GM23248 (cell line): ENCODE measurements around the gene FHL2. TPM values are rescaled to one million over a fixed set of nuclear protein-coding genes. Genes with fewer than 3 reads are reported as not detected.

Source experiments
- DNase-seq: peaks from one replicate; pipeline ENCODE4 v3.0.0-alpha.2; 2015
- H2AFZ ChIP-seq: fragments of 200-600 bp; sonication (generic); 2 replicates; pipeline ENCODE4 v1.6.1; 2016; ENCODE audit warnings: antibody characterized with exemption
- H3F3A ChIP-seq: fragments of 200-600 bp; sonication (generic); 2 replicates; pipeline ENCODE4 v1.6.1; 2016; ENCODE audit warnings: mild to moderate bottlenecking, antibody characterized with exemption, mixed run types; ENCODE audit not compliant: insufficient read depth
- H3K27ac ChIP-seq: fragments of 200-600 bp; sonication (generic); 2 replicates; pipeline ENCODE4 v1.5.1; 2016; ENCODE audit warnings: mild to moderate bottlenecking
- H3K27me3 ChIP-seq: fragments of 200-600 bp; sonication (generic); replicated peaks from 2 replicates; pipeline ENCODE4 v1.6.1; 2016; ENCODE audit warnings: mild to moderate bottlenecking; ENCODE audit not compliant: insufficient read depth
- H3K36me3 ChIP-seq: fragments of 200-600 bp; sonication (generic); 2 replicates; pipeline ENCODE4 v1.6.1; 2016; ENCODE audit warnings: low read depth, mild to moderate bottlenecking
- H3K4me1 ChIP-seq: fragments of 200-600 bp; sonication (generic); 2 replicates; pipeline ENCODE4 v1.6.1; 2016; ENCODE audit warnings: mild to moderate bottlenecking; ENCODE audit not compliant: insufficient read depth
- H3K4me2 ChIP-seq: fragments of 200-600 bp; sonication (generic); one replicate; pipeline ENCODE4 v1.6.1; 2016; ENCODE audit warnings: mild to moderate bottlenecking; ENCODE audit not compliant: unreplicated experiment
- H3K4me3 ChIP-seq: fragments of 200-600 bp; sonication (generic); 2 replicates; pipeline ENCODE4 v1.5.1; 2016; ENCODE audit warnings: mild to moderate bottlenecking
- H3K79me2 ChIP-seq: fragments of 200-600 bp; sonication (generic); 2 replicates; pipeline ENCODE4 v1.6.1; 2016; ENCODE audit warnings: mild to moderate bottlenecking; ENCODE audit not compliant: insufficient read depth
- H3K9ac ChIP-seq: fragments of 200-600 bp; sonication (generic); 2 replicates; pipeline ENCODE4 v1.6.1; 2016; ENCODE audit warnings: mild to moderate bottlenecking
- H3K9me2 ChIP-seq: fragments of 200-600 bp; sonication (generic); 2 replicates; pipeline ENCODE4 v1.6.1; 2016; ENCODE audit warnings: mixed run types, mild to moderate bottlenecking, moderate library complexity; ENCODE audit not compliant: insufficient read depth
- H3K9me3 ChIP-seq: fragments of 200-600 bp; sonication (generic); one replicate; pipeline ENCODE4 v1.6.1; 2017; ENCODE audit warnings: low read depth
- H4K20me1 ChIP-seq: fragments of 200-600 bp; sonication (generic); 2 replicates; pipeline ENCODE4 v1.6.0; 2016; ENCODE audit not compliant: insufficient read depth
- EZH2 ChIP-seq: fragments of 200-600 bp; sonication (generic); IDR thresholded peaks from 2 replicates; pipeline ENCODE4 v1.6.1; 2018; ENCODE audit warnings: antibody characterized with exemption, mild to moderate bottlenecking; ENCODE audit not compliant: insufficient read depth, poor library complexity, severe bottlenecking
- EZH2phosphoT487 ChIP-seq: fragments of 200-600 bp; sonication (generic); IDR thresholded peaks from 2 replicates; pipeline ENCODE4 v1.6.1; 2018; ENCODE audit warnings: antibody characterized with exemption, moderate library complexity, mild to moderate bottlenecking, low read depth; ENCODE audit not compliant: insufficient read depth
- WGBS, 2 experiments: methylation state at CpG; one replicate each; pipeline ENCODE4 v1.1.6; 2015 to 2017; ENCODE audit warnings: low lambda C conversion rate in 2 of 2, low coverage in 1 of 2; ENCODE audit errors: missing lambda C conversion rate in 2 of 2; 5-methylcytosine and 5-hydroxymethylcytosine counted together
- in situ Hi-C: fragments of 300-500 bp; cut with MboI; formaldehyde crosslinking; loops from 2 replicates; pipeline ENCODE4 v1.15.0; 2020
- polyA plus RNA-seq: library from polyadenylated mRNA; unstranded; fragments of >200 nt; fragmentation: Nextera tagmentation; extraction: Ambion mirVana; gene quantifications from 2 replicates; pipeline ENCODE4 v1.2.1, GENCODE V29; 2016
- total RNA-seq: library from RNA; depleted of rRNA; stranded (reverse); fragments of >200 nt; shearing (Covaris generic); gene quantifications from 2 replicates; pipeline ENCODE4 v1.2.3, GENCODE V29; 2014

The FHL2 gene
- total and polyA plus RNA-seq, 2 experiments from 2014 or later = 404 to 598 TPM

DNA sequence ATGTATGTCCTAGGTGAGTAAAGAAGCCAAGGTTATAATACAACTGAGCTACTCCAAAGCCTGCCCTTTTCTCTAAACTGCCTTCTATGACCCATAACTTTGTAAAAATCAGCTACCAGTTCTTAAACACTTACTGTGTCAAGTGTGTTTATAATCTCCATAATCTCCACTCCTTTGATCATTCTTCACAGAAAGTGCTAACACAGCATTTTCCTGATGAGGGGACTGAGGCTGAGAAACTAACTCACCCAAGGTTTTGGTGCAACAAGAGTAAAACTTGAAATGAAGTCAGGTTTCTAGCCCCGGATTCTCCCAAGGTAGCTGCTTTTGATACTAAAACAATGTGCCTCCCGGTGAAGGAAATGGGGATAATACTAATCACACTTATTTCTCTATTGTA is 63.4 kb downstream of the FHL2 start:
- Histone ChIP-seq H3K9me2 (no peaks in the 10 kb centered on the region), H3K27me3 (no peaks in the 10 kb centered on the region), H3K4me1 (peaks cover 21% of the 10 kb centered on the region), H3K4me3 (no peak overlapping the region), H4K20me1 (no peaks in the 10 kb centered on the region), H3K36me3 (0 out of 2 replicates have a peak, but pooled peaks cover 1% of the 10 kb centered on the region), H3K27ac (no peak overlapping the region), H3K4me2 (no peak overlapping the region), H3F3A (0 out of 2 replicates have a peak, but pooled peaks cover 3% of the 10 kb centered on the region), H2AFZ (no peak overlapping the region), H3K79me2 (peaks cover 48% of the 10 kb centered on the region), H3K9ac (no peak overlapping the region), H3K9me3 (no peaks in the 10 kb centered on the region)
- TF ChIP-seq EZH2 = no peak
- TF ChIP-seq EZH2phosphoT487 = no peak
- no peak for DNase-seq
- 94 to 96% methylated on average over 2 of the region's 2 CpGs for WGBS, 2 experiments
- in situ Hi-C loops = no loop called here

GRCh38 chr2:105334211-105334610 is 64.6 kb downstream of the FHL2 start:
- no peak overlapping the region for H3K9ac ChIP-seq
- H4K20me1 ChIP-seq = no peaks in the 10 kb centered on the region
- no peaks in the 10 kb centered on the region for H3K36me3 ChIP-seq
- no peak overlapping the region for H3K4me2 ChIP-seq
- TF ChIP-seq EZH2 (no peak), EZH2phosphoT487 (no peak)
- WGBS, 2 experiments = 96 to 99% methylated on average over 4 of the region's 4 CpGs
- peaks cover 21% of the 10 kb centered on the region for H3K4me1 ChIP-seq
- no peak overlapping the region for H2AFZ ChIP-seq
- peaks cover 42% of the 10 kb centered on the region for H3K79me2 ChIP-seq
- no peak for DNase-seq
- H3F3A ChIP-seq = 0 out of 2 replicates have a peak, but pooled peaks cover 7% of the 10 kb centered on the region
- H3K9me3 ChIP-seq = no peaks in the 10 kb centered on the region
- H3K9me2 ChIP-seq = no peaks in the 10 kb centered on the region
- H3K27ac ChIP-seq = no peak overlapping the region
- no peaks in the 10 kb centered on the region for H3K27me3 ChIP-seq
- H3K4me3 ChIP-seq = no peak overlapping the region
- in situ Hi-C loops = no loop called here

DNA sequence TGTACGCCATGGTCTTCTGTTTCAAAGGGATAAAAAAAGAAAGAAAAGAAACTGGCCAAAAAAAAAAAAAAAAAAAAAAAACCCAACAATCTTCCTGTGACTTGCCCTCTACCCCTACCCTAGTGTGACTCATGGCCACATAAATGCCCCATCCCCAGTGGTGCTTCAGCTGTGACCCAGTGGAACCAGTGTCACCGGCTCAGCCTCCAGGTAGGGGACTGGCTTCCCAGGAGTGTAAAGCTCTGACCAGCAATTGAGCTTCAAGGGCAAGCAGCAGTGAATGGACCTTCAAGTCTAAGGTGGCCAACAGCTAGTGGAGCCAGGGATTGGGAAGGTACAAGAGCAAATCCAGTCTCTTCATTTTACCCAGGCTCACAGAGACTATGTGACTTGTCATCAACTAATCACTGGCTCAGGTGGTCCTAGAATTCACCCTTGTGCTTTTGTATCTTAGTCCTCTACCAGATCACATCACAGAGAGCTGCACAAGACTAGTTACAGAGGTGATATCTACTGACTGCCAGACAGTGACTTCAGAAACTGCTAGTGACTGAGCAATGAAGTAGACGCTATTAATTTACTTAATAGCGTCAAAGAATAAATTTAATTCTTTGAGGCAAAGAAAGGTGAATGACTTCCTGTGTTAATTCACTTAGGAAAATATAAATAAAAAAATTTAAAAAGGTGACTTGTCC is 68.0 kb downstream of the FHL2 start:
- in situ Hi-C loops = no loop called here
- Histone ChIP-seq H3K79me2 (peaks cover 42% of the 10 kb centered on the region), H2AFZ (peak overlapping the region; percentile 100), H3K4me2 (peak overlapping the region; percentile 97), H3F3A (0 out of 2 replicates have a peak, but pooled peaks cover 7% of the 10 kb centered on the region), H4K20me1 (no peaks in the 10 kb centered on the region), H3K9me2 (no peaks in the 10 kb centered on the region), H3K4me1 (peaks cover 17% of the 10 kb centered on the region), H3K27ac (no peak overlapping the region), H3K27me3 (no peaks in the 10 kb centered on the region), H3K36me3 (no peaks in the 10 kb centered on the region), H3K4me3 (0 out of 2 replicates have a peak overlapping the region, but pooled peaks have one; percentile 89), H3K9me3 (no peaks in the 10 kb centered on the region), H3K9ac (peak overlapping the region; percentile 96; the same call in 1 of the 2 replicates)
- no peak for TF ChIP-seq EZH2
- TF ChIP-seq EZH2phosphoT487 = no peak
- WGBS, 2 experiments = 85 to 89% methylated on average over 4 of the region's 4 CpGs
- DNase-seq = no peak

- peak within 1 kb of the TSS; percentile 58 for H3K27ac ChIP-seq
- in situ Hi-C loops = no loop called here
- peak within 1 kb of the TSS; percentile 96 for H3K9ac ChIP-seq
Observed at GRCh38 chr2:105329561-105330495, 69.0 kb downstream of the FHL2 start, which contains the start of gene TGFBRAP1. TGFBRAP1 (minus strand) TSS chr2:105329735; CDS start chr2:105308301, 21,434 bp downstream.

More at GRCh38 chr2:105329561-105330495, 69.0 kb downstream of the FHL2 start, which contains the start of gene TGFBRAP1:
- Histone ChIP-seq H3K4me1 (peaks cover 27% of the 10 kb centered on the region), H3K4me3 (peak within 1 kb of the TSS; percentile 89), H4K20me1 (no peaks in the 10 kb centered on the region), H3K9me2 (no peaks in the 10 kb centered on the region), H3F3A (0 out of 2 replicates have a peak, but pooled peaks cover 15% of the 10 kb centered on the region), H3K79me2 (peaks cover 48% of the 10 kb centered on the region), H3K36me3 (no peaks in the 10 kb centered on the region), H3K4me2 (peak within 1 kb of the TSS; percentile 97), H2AFZ (peak within 1 kb of the TSS; percentile 100), H3K9me3 (no peaks in the 10 kb centered on the region), H3K27me3 (no peaks in the 10 kb centered on the region)
- WGBS, 2 experiments = 2 to 5% methylated on average over 42 to 78 of the region's 101 CpGs
- DNase-seq = peak; percentile 84
- no peak for TF ChIP-seq EZH2phosphoT487
- no peak for TF ChIP-seq EZH2
